Motor neuron (in vitro differentiated cells): ENCODE measurements around the gene PARD3. TPM values are rescaled to one million over a fixed set of nuclear protein-coding genes. Genes with fewer than 3 reads are reported as not detected.

Source experiments
- ATAC-seq, 8 experiments: fragments of 200-7000 bp; cut with Tn5 transposase; replicated peaks in 6 of 8; 2 replicates each; pipeline ENCODE4 v1.8.0; 2021; ENCODE audit warnings: mild to moderate bottlenecking in 8 of 8, moderate library complexity in 8 of 8
- H3K27ac ChIP-seq, 2 donors: fragments of 250-450 bp; sonication (Bioruptor Pico); 2 replicates each; pipeline ENCODE4 v1.9.0; 2021; ENCODE audit warnings: antibody characterized with exemption in 2 of 2, mild to moderate bottlenecking in 2 of 2, moderate library complexity in 1 of 2
- H3K4me1 ChIP-seq, 2 donors: fragments of 250-450 bp; sonication (Bioruptor Pico); replicated peaks in 1 of 2; 2 replicates each; pipeline ENCODE4 v1.6.1; 2021; ENCODE audit warnings: antibody characterized with exemption in 2 of 2, mild to moderate bottlenecking in 2 of 2, moderate library complexity in 1 of 2
- H3K4me3 ChIP-seq, 5 donors: fragments of 250-450 bp; sonication (Bioruptor Pico); 2 replicates each; pipeline ENCODE4 v1.9.0; 2021; ENCODE audit warnings: antibody characterized with exemption in 5 of 5, mild to moderate bottlenecking in 5 of 5, moderate library complexity in 4 of 5
- WGBS, 10 experiments: fragments of 450-650 bp; shearing (Covaris generic); methylation state at CpG; one replicate each; pipeline ENCODE4 v1.0.0; 2022; 5-methylcytosine and 5-hydroxymethylcytosine counted together
- in situ Hi-C, 9 experiments: fragments of 400-800 bp; cut with MboI; loops; one replicate each; pipeline ENCODE4 v1.15.0; 2021; ENCODE audit warnings: low sequenced_read_pairs in 9 of 9, low pct_unique_long_range_greater_than_20kb in 2 of 9; ENCODE audit not compliant: unreplicated experiment in 9 of 9
- total RNA-seq, 8 experiments: library from RNA; unstranded; fragments of 300-600 nt; gene quantifications; 2 replicates each; pipeline versions ENCODE4 v1.2.3 to v1.2.4, GENCODE V29; 2022

Gene PARD3
- total RNA-seq, 8 experiments from 2014 or later = 21.5 to 154 (median 34.0) TPM

- H3K4me3 ChIP-seq = no peak overlapping the region
- 83 to 100% (median 87%) methylated on average over 1 to 3 of the region's 3 CpGs; no CpG with 5 or more reads in 3 of the 10 experiments for WGBS, 10 experiments
- peaks cover 6 to 12% of the 10 kb centered on the region in 2 donors for H3K4me1 ChIP-seq
- ATAC-seq = no peak
- in situ Hi-C loops = loop anchor here in 1 of 9 experiments (25.0 kb wide), 1 partner anchor 268 kb away; no protein-coding TSS in a partner anchor
- no peak overlapping the region for H3K27ac ChIP-seq
Measured at GRCh38 chr10:34669079-34669478, 146.0 kb downstream of the PARD3 start.

GRCh38 chr10:34667177-34667576 lies 147.9 kb downstream of the PARD3 start:
- WGBS, 10 experiments = 0 to 40% (median 24%) methylated on average over 1 of the region's 1 CpG; no CpG with 5 or more reads in 4 of the 10 experiments
- Histone ChIP-seq H3K27ac (no peak overlapping the region), H3K4me3 (no peak overlapping the region), H3K4me1 (peaks cover 6 to 12% of the 10 kb centered on the region in 2 donors)
- in situ Hi-C loops = loop anchor here in 1 of 9 experiments (25.0 kb wide), 1 partner anchor 270 kb away; no protein-coding TSS in a partner anchor
- no peak for ATAC-seq

- in situ Hi-C loops = loop anchor here in 1 of 9 experiments (25.0 kb wide), 1 partner anchor 271 kb away; no protein-coding TSS in a partner anchor
- H3K4me3 ChIP-seq = no peak overlapping the region
- H3K4me1 ChIP-seq = peaks cover 6 to 19% of the 10 kb centered on the region in 2 donors
- WGBS, 10 experiments = 5 to 73% (median 37%) methylated on average over 1 to 6 of the region's 6 CpGs; no CpG with 5 or more reads in 2 of the 10 experiments
- ATAC-seq = peak; percentile 74 to 99 (median 83)
- H3K27ac ChIP-seq = no peak overlapping the region
Measured at GRCh38 chr10:34666008-34666704, 148.9 kb downstream of the PARD3 start.

GRCh38 chr10:34664706-34665105 lies 150.4 kb downstream of the PARD3 start:
- no peak for ATAC-seq
- Histone ChIP-seq H3K27ac (no peak overlapping the region), H3K4me3 (no peak overlapping the region), H3K4me1 (peaks cover 6 to 23% of the 10 kb centered on the region in 2 donors)
- 100% methylated on average over 1 of the region's 1 CpG; no CpG with 5 or more reads in 6 of the 10 experiments for WGBS, 10 experiments
- in situ Hi-C loops = loop anchor here in 1 of 9 experiments (25.0 kb wide), 1 partner anchor 273 kb away; no protein-coding TSS in a partner anchor

- peaks cover 0 to 11% of the 10 kb centered on the region in 2 donors for H3K4me1 ChIP-seq
- 44 to 100% (median 85%) methylated on average over 1 to 2 of the region's 2 CpGs; no CpG with 5 or more reads in 2 of the 10 experiments for WGBS, 10 experiments
- ATAC-seq = no peak
- no peak overlapping the region for H3K27ac ChIP-seq
- H3K4me3 ChIP-seq = no peak overlapping the region
- in situ Hi-C loops = loop anchor here in 1 of 9 experiments (25.0 kb wide), 1 partner anchor 276 kb away; no protein-coding TSS in a partner anchor
Measured at GRCh38 chr10:34661580-34661979, 153.5 kb downstream of the PARD3 start.

- in situ Hi-C loops = loop anchor here in 1 of 9 experiments (25.0 kb wide), 1 partner anchor 278 kb away; no protein-coding TSS in a partner anchor
- ATAC-seq = peak in 3 of 8 experiments; percentile 10 to 26 (median 22)
- peaks cover 0 to 11% of the 10 kb centered on the region in 2 donors for H3K4me1 ChIP-seq
- H3K27ac ChIP-seq = no peak overlapping the region
- H3K4me3 ChIP-seq = no peak overlapping the region
- WGBS, 10 experiments = 0 to 100% (median 60%) methylated on average over 1 of the region's 1 CpG; no CpG with 5 or more reads in 2 of the 10 experiments
Measured at GRCh38 chr10:34658934-34659333, 156.2 kb downstream of the PARD3 start.

- no peak overlapping the region for H3K27ac ChIP-seq
- in situ Hi-C loops = loop anchor here in 1 of 9 experiments (25.0 kb wide), 1 partner anchor 281 kb away; no protein-coding TSS in a partner anchor
- peaks cover 9 to 14% of the 10 kb centered on the region in 2 donors for H3K4me1 ChIP-seq
- ATAC-seq = peak in 4 of 8 experiments; percentile 31 to 88 (median 83)
- H3K4me3 ChIP-seq = no peak overlapping the region
- 0 to 100% (median 47%) methylated on average over 1 to 4 of the region's 4 CpGs; no CpG with 5 or more reads in 3 of the 10 experiments for WGBS, 10 experiments
Measured at GRCh38 chr10:34656661-34657060, 158.4 kb downstream of the PARD3 start.

- H3K4me1 ChIP-seq = peaks cover 0 to 22% of the 10 kb centered on the region in 2 donors
- H3K27ac ChIP-seq = no peak overlapping the region
- 8 to 60% (median 36%) methylated on average over 1 to 6 of the region's 6 CpGs for WGBS, 10 experiments
- H3K4me3 ChIP-seq = no peak overlapping the region
- in situ Hi-C loops = loop anchor here in 1 of 9 experiments (25.0 kb wide), 1 partner anchor 282 kb away; no protein-coding TSS in a partner anchor
- peak in 6 of 8 experiments; percentile 2 to 49 (median 26) for ATAC-seq
Measured at GRCh38 chr10:34655286-34656170, 159.6 kb downstream of the PARD3 start.

- Histone ChIP-seq H3K4me1 (peaks cover 4 to 28% of the 10 kb centered on the region in 2 donors), H3K27ac (no peak overlapping the region), H3K4me3 (no peak overlapping the region)
- in situ Hi-C loops = loop anchor here in 1 of 9 experiments (25.0 kb wide), 1 partner anchor 283 kb away; no protein-coding TSS in a partner anchor
- 81 to 100% (median 90%) methylated on average over 1 to 3 of the region's 3 CpGs; no CpG with 5 or more reads in 4 of the 10 experiments for WGBS, 10 experiments
- no peak for ATAC-seq
Measured at GRCh38 chr10:34654211-34654610, 160.9 kb downstream of the PARD3 start.

GRCh38 chr10:34653530-34653929 lies 161.6 kb downstream of the PARD3 start:
- in situ Hi-C loops = loop anchor here in 1 of 9 experiments (25.0 kb wide), 1 partner anchor 284 kb away; no protein-coding TSS in a partner anchor
- Histone ChIP-seq H3K4me3 (no peak overlapping the region), H3K4me1 (peaks cover 4 to 28% of the 10 kb centered on the region in 2 donors), H3K27ac (no peak overlapping the region)
- ATAC-seq = no peak
- WGBS, 10 experiments = 80 to 100% (median 90%) methylated on average over 1 to 4 of the region's 4 CpGs; no CpG with 5 or more reads in 3 of the 10 experiments

GRCh38 chr10:34651416-34652195 lies 163.5 kb downstream of the PARD3 start:
- ATAC-seq = peak in 2 of 8 experiments; percentile 27 to 36
- 47 to 95% (median 68%) methylated on average over 1 to 10 of the region's 12 CpGs for WGBS, 10 experiments
- Histone ChIP-seq H3K4me3 (no peak overlapping the region), H3K27ac (no peak overlapping the region), H3K4me1 (peaks cover 7 to 28% of the 10 kb centered on the region in 2 donors)
- in situ Hi-C loops = loop anchor here in 1 of 9 experiments (25.0 kb wide), 1 partner anchor 286 kb away; no protein-coding TSS in a partner anchor
